Peyer's patch (tissue), 4 donors: ENCODE data around the gene LOXL3. TPM values are rescaled to one million over a fixed set of nuclear protein-coding genes. Genes with fewer than 3 reads are reported as not detected.

Experiments
- DNase-seq, 3 donors: peaks; one replicate each; pipeline ENCODE4 v3.0.0-alpha.2; 2017 to 2019
- H3K27ac ChIP-seq, 4 donors: fragments of 200-600 bp; sonication (generic); one replicate each; pipeline ENCODE4 v1.5.1; 2016 to 2019
- H3K27me3 ChIP-seq, 2 donors: fragments of 200-600 bp; sonication (generic); one replicate each; pipeline ENCODE4 v1.5.1; 2019
- H3K36me3 ChIP-seq, 3 donors: fragments of 200-600 bp; sonication (generic); one replicate each; pipeline ENCODE4 v1.5.1; 2016 to 2019
- H3K4me1 ChIP-seq, 4 donors: fragments of 200-600 bp; sonication (generic); one replicate each; pipeline ENCODE4 v1.5.1; 2016 to 2019
- H3K4me3 ChIP-seq, 4 donors: fragments of 200-600 bp; sonication (generic); 1 replicate in 3 of 4; 2 replicates in 1 of 4; pipeline ENCODE4 v1.5.1; 2016 to 2019; ENCODE audit warnings: mild to moderate bottlenecking in 1 of 4
- H3K9me3 ChIP-seq, 4 donors: fragments of 200-600 bp; sonication (generic); one replicate each; pipeline ENCODE4 v1.5.1; 2016 to 2019; ENCODE audit warnings: mild to moderate bottlenecking in 1 of 4
- POLR2A ChIP-seq, 2 donors: fragments of 450-650 bp; IDR thresholded peaks; one replicate each; pipeline ENCODE4 v1.5.1; 2017; ENCODE audit warnings: antibody characterized with exemption in 2 of 2, mild to moderate bottlenecking in 2 of 2, moderate library complexity in 2 of 2
- total RNA-seq, 4 donors: library from RNA; depleted of rRNA; stranded (reverse); fragments of >200 nt; gene quantifications; one replicate each; pipeline ENCODE4 v1.1.0, GENCODE V29; 2016
- TF ChIP-seq, protein P1 (sequence below), 6 experiments: fragments of 450-650 bp in 4 of 6; fragments of 200-600 bp in 2 of 6; sonication (generic) in 1 of 6; IDR thresholded peaks; one replicate each; pipeline ENCODE4 v1.5.1; 2017 to 2019; ENCODE audit warnings: antibody characterized with exemption in 6 of 6, mild to moderate bottlenecking in 3 of 6, moderate library complexity in 1 of 6

LOXL3 gene
- total RNA-seq, 4 donors from 2014 or later: 0.88 to 8.0 (median 4.8) TPM

DNA sequence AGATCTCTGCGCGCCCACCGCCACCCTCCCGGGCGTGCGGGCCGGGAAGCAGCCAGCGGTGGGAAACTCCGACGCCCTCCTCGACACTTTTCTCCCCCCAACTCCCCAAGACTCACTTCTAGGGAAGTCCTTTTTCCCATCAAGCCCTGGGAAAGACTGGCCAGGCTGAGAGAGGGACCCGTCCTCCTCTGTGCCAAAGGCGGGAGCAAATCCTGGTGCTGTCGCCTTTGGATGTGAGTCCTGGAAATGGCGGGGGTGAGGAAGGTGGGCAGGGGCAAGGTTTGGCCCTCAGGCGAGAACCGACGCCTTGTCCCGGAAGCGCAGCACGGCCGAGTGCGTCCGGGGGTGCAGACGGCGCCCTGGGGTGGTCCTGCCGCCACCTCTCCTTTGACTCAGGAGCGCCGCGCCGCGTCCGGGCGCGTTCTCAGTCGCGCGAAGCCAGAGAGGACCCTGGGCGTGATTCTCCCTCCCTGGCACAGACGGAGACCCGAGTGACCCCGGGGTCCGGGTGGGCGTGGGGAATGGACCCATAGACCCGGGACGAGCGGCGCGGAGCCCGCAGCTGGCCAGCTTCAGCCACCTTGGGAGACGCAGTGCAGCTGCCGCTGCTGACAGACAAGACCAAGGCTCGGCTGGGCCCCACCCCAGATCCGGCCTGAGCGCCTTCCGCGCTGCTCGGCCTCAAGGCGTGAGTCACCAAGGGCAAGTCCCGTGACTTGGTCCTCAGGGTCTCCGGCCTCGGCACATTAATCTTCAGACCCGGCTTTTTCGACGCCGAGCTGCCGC lies 50.8 kb downstream of the LOXL3 start:
- TF ChIP-seq POLR2A (IDR thresholded peaks at IDR 0.05): peak; percentile 92
- TF ChIP-seq, protein P1, sequence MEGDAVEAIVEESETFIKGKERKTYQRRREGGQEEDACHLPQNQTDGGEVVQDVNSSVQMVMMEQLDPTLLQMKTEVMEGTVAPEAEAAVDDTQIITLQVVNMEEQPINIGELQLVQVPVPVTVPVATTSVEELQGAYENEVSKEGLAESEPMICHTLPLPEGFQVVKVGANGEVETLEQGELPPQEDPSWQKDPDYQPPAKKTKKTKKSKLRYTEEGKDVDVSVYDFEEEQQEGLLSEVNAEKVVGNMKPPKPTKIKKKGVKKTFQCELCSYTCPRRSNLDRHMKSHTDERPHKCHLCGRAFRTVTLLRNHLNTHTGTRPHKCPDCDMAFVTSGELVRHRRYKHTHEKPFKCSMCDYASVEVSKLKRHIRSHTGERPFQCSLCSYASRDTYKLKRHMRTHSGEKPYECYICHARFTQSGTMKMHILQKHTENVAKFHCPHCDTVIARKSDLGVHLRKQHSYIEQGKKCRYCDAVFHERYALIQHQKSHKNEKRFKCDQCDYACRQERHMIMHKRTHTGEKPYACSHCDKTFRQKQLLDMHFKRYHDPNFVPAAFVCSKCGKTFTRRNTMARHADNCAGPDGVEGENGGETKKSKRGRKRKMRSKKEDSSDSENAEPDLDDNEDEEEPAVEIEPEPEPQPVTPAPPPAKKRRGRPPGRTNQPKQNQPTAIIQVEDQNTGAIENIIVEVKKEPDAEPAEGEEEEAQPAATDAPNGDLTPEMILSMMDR (IDR thresholded peaks at IDR 0.05): peak in 4 of 6 experiments; percentile 16 to 48 (median 22)
- peak overlapping the region; percentile 67 to 94 (median 91) for H3K27ac ChIP-seq
- H3K4me1 ChIP-seq: peaks cover 3 to 75% (median 25%) of the 10 kb centered on the region in 4 donors
- DNase-seq: peak; percentile 67 to 93 (median 91)
- no peaks in the 10 kb centered on the region for H3K9me3 ChIP-seq
- H3K36me3 ChIP-seq: peaks cover 0 to 13% (median 0%) of the 10 kb centered on the region in 3 donors
- H3K27me3 ChIP-seq: no peaks in the 10 kb centered on the region
- H3K4me3 ChIP-seq: peak overlapping the region; percentile 37 to 85 (median 54)

DNA sequence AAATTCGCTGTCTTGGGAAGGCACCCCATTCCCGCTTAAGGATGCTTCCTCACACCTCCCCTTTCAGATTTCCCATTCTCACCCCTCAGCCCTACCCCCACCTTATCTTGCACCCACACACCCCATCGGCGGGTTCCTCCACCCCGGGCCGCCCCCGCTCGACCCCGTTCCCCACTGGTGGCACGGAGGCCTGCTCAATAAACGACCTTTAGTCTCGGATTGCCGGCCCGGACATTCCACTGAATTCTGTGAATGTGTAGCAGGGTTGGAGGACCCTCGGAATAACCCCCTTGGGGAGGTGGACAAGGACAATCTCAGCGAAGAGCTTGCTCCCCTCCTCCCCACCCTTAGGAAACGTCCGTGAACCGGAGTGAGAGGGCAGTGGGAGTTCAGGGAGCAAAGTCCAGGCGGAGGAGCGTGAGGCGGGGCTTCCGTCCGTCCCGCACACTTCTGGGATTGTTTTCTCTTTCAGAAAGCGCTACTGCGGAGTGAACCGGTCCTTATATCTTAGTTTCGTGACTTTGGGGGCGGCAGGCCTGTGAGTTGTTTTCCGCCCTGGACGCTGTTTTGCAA lies 51.5 kb downstream of the LOXL3 start:
- TF ChIP-seq, protein P1 (IDR thresholded peaks at IDR 0.05): no peak
- TF ChIP-seq POLR2A (IDR thresholded peaks at IDR 0.05): peak; percentile 66 to 69
- Histone ChIP-seq H3K9me3 (no peaks in the 10 kb centered on the region), H3K27me3 (no peaks in the 10 kb centered on the region), H3K36me3 (peaks cover 0 to 13% (median 0%) of the 10 kb centered on the region in 3 donors), H3K27ac (peak overlapping the region; percentile 67 to 94 (median 91)), H3K4me3 (peak overlapping the region; percentile 37 to 85 (median 54)), H3K4me1 (peaks cover 3 to 79% (median 29%) of the 10 kb centered on the region in 4 donors)
- DNase-seq: peak in 2 of 3 donors; percentile 83 to 85

DNA sequence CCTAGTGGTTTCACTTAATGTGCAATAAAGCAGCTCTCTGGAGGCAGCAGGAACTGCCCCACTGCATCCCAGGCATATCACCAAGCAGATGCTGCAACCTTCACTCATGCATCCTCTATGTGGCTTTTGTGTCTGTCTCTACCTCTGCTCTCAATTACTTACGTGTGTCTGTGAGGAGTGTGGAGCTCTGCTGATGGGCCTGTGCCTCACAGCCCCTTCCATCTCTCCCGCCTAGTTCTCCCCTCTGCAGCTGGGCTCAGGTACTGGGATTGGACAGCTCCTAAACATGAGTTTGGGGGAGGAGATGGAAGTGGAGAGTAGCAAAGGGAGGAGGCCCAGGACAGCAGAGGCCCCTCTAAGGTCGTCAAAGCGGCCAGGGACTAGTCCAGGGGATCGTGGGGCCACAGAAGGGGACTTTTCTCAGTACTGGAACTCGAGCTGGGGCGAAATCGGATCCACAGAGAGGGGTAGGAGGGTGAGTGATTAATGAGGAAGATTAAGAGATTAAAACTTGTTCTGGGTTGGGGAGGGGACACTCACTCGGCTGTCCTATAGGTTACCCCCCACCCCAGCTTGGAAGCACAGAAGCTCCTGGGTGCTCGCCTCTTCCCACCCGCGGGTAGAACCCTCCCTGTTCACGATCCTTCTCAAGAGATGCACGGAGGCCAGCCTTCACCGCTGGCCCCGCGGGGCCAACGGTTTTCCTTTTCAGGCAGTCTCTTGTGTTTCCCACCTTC lies 52.2 kb downstream of the LOXL3 start:
- DNase-seq: no peak
- peaks cover 0 to 13% (median 0%) of the 10 kb centered on the region in 3 donors for H3K36me3 ChIP-seq
- H3K4me3 ChIP-seq: peak overlapping the region in 3 of 4 donors; percentile 37 to 85 (median 60)
- peaks cover 3 to 74% (median 27%) of the 10 kb centered on the region in 4 donors for H3K4me1 ChIP-seq
- no peak for TF ChIP-seq POLR2A (IDR thresholded peaks at IDR 0.05)
- TF ChIP-seq, protein P1 (IDR thresholded peaks at IDR 0.05): no peak
- no peaks in the 10 kb centered on the region for H3K9me3 ChIP-seq
- H3K27ac ChIP-seq: no peak overlapping the region
- no peaks in the 10 kb centered on the region for H3K27me3 ChIP-seq

GRCh38 chr2:74500578-74500946 lies 53.2 kb downstream of the LOXL3 start:
- no peaks in the 10 kb centered on the region for H3K27me3 ChIP-seq
- H3K36me3 ChIP-seq: peaks cover 0 to 8% (median 0%) of the 10 kb centered on the region in 3 donors
- H3K9me3 ChIP-seq: no peaks in the 10 kb centered on the region
- H3K4me3 ChIP-seq: no peak overlapping the region
- no peak for DNase-seq
- TF ChIP-seq, protein P1 (IDR thresholded peaks at IDR 0.05): no peak
- TF ChIP-seq POLR2A (IDR thresholded peaks at IDR 0.05): no peak
- H3K27ac ChIP-seq: no peak overlapping the region
- peaks cover 3 to 64% (median 26%) of the 10 kb centered on the region in 4 donors for H3K4me1 ChIP-seq

DNA sequence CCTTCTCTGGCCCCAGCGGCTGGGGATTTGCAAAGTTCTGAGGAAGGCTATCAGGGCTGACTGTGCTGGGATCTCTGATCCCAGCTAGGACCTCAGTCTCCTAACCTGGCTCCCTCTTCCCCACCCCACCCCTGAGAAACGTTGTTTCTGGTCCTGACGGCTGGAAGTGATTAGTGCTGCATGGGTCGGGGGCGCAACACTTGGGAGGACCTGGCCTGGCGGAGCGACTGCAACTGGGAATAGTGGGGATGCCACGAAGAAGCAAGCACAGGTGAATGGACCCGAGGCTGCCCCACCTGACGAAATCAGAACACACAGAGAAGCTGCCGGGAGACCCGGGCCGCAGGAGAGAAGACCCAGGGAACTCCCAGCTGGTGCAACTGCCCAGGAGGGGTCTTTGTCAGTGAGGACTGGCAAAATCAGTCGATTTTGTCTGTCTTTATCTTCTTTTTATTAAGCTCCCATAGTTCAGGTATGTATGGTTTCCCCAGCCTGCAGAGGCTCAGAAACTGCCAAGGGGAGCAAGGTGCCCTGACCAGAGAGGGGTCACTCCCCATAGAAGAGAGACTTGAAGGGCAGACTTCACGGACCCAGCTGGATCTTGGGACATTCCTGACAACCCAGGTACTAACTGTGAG lies 53.7 kb downstream of the LOXL3 start:
- Histone ChIP-seq H3K4me1 (peaks cover 3 to 59% (median 26%) of the 10 kb centered on the region in 4 donors), H3K27me3 (no peaks in the 10 kb centered on the region), H3K36me3 (peaks cover 0 to 3% (median 0%) of the 10 kb centered on the region in 3 donors), H3K9me3 (no peaks in the 10 kb centered on the region), H3K27ac (no peak overlapping the region), H3K4me3 (peak overlapping the region in 2 of 4 donors; percentile 50 to 53)
- no peak for DNase-seq
- TF ChIP-seq POLR2A (IDR thresholded peaks at IDR 0.05): no peak
- TF ChIP-seq, protein P1 (IDR thresholded peaks at IDR 0.05): no peak
